ENCODE measurements around the gene SYNGR2. TPM values are rescaled to one million over a fixed set of nuclear protein-coding genes. Genes with fewer than 3 reads are reported as not detected.
A peak's percentile ranks its signal among the peaks of the same experiment; 100 is the strongest.

Gene SYNGR2
- total and polyA plus RNA-seq, 9 of the 15 experiments (the other 6 are each of a cell fraction or from before 2014, with no cell fraction given) = 1.4 to 173 (median 87.8) TPM

GRCh38 chr17:78127239-78127887, 41.0 kb upstream of the SYNGR2 start (continued):
- TF ChIP-seq HES1 (IDR thresholded peaks at IDR 0.05; ENCODE audit: low read depth) (no peak), POLR2G (IDR thresholded peaks at IDR 0.05; ENCODE audit: low read depth, low read length) (peak; percentile 69), ZMIZ1 (IDR thresholded peaks at IDR 0.05; ENCODE audit: low read depth in 2 of 2, low read length in 2 of 2) (0 out of 4 replicates have a peak, but pooled peaks of 1 of the 2 experiments have one; percentile 27), RCOR1 (IDR thresholded peaks at IDR 0.05; ENCODE audit: borderline replicate concordance in 1 of 2, low read depth in 2 of 2, low read length in 2 of 2) (peak in 1 of 2 experiments; percentile 38; a peak in 1 of 4 replicates), MED1 (CRISPR knock-in tag; IDR thresholded peaks at IDR 0.05; ENCODE audit: borderline replicate concordance) (no peak), ZNF398 (CRISPR knock-in tag; IDR thresholded peaks at IDR 0.05) (no peak), TOE1 (IDR thresholded peaks at IDR 0.05; ENCODE audit: borderline replicate concordance) (no peak), TOE1 (CRISPR knock-in tag; IDR thresholded peaks at IDR 0.05; ENCODE audit: borderline replicate concordance, low read depth) (no peak), MYC (IDR thresholded peaks at IDR 0.05; ENCODE audit: low read depth, low read length) (peak; percentile 76; the same call in 1 of the 2 replicates), MYC (CRISPR knock-in tag; IDR thresholded peaks at IDR 0.05; ENCODE audit: borderline replicate concordance, low read depth) (0 out of 2 replicates have a peak, but pooled peaks have one; percentile 34), ELF1 (tag; IDR thresholded peaks at IDR 0.05) (peak; percentile 62), GATA2 (CRISPR knock-in tag; IDR thresholded peaks at IDR 0.05) (no peak), EGR1 (conservative IDR thresholded peaks at IDR 0.05) (peak; percentile 59), ZC3H11A (IDR thresholded peaks at IDR 0.05; ENCODE audit: low read depth, low read length) (no peak)

Measured in K562 (cell line).